D341Med (cell line): ENCODE results near the gene RBSN.

Experiments used
- DNase-seq: peaks from one replicate; pipeline ENCODE4 v3.0.0; 2012; ENCODE audit warnings: low spot score

Gene RBSN

GRCh38 chr3:15099364-15100098, 583 bp upstream of the RBSN start:
- peak; percentile 53 for DNase-seq

DNA sequence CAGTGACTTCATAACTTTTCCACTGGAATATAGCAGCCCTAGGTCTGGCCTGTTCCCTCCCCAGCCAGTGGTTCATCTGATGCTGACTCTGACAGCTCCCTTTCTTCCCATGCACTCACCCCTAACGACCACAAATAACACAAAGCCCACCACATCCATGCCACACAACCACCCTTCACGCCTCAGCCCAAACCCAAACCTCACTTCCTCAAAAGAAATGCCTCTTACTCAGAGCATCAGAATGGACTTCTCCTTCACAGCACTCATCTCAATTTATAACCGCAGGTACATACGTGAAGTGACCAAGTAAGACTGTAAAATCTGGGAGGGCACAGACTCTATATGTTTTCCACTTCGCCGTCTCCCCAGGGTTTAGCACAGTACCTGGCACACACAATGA, 1.1 kb downstream of the RBSN start:
- no peak for DNase-seq

GRCh38 chr3:15096046-15096445, 2.9 kb downstream of the RBSN start:
- DNase-seq = no peak

DNA sequence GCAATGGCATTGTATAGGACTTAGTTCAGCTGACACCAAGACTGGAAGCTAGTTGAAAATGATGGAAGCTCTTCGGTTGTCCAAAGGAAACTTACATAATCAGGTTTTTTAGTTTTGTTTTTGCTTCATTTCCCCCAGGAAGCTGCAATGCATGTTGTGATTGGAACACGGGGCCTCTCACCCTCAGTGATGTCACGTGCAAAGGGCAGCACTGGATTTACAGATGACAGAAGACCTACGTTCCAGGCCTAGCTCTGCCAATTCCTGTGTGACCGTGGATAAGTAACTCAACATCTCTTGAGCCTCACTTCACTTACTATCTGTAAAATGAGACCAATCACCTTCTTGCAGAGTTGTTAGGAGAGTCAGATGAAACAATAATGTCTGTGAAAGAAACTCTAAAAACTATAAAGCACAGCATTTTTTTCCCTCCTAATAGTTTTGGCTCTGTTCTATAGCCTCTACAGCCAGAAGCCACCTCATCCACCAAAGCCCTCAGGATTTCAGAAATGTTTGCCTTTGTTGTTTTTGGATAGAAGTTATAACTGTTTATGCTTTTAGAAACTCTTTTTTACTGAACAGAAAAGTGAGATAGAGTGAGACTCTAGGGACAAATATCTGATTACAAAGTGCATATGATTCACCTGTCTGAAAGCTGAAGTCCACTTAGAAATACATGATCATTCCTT, 4.6 kb downstream of the RBSN start:
- DNase-seq = no peak

GRCh38 chr3:15092686-15093085, 6.3 kb downstream of the RBSN start:
- no peak for DNase-seq

DNA sequence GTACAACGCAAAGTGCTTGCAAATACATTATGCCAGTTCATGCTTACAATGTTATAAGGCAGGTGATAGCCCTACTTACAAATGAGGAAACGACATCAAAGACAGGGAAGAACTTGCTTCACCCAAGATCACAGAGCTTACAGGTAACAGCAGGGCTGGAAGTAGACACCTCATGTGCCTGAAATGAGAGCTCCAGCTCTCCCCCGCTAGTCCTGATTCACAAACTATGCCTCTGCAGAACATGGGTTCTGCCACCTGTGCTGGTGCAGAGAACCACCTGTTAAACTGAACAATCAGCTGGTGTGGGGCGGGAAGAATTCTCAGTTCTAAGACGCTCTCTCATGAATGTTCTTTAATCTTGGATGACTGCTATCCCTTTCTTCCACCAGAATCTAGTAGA, 7.4 kb downstream of the RBSN start:
- DNase-seq = no peak

GRCh38 chr3:15089201-15089600, 9.7 kb downstream of the RBSN start:
- no peak for DNase-seq

DNA sequence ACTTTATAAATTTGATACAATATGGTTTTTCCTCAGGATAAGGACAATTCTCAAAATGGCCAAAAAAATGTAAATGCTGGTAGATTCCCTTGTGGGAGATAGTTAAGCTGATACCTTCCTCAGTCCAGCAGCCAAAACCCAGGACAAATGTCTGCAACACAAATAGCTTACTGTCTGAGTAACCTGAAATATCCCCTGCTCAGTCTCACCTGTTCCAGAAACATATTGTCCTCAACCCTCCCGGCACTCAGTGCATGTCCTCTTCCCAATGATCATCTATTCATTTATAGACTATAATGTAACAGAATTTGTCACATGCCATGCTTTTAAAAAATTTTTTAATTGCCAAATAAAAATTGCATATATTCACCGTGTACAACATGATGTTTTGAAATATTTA, 12.2 kb downstream of the RBSN start:
- DNase-seq = no peak

GRCh38 chr3:15086263-15086662, 12.7 kb downstream of the RBSN start:
- no peak for DNase-seq

DNA sequence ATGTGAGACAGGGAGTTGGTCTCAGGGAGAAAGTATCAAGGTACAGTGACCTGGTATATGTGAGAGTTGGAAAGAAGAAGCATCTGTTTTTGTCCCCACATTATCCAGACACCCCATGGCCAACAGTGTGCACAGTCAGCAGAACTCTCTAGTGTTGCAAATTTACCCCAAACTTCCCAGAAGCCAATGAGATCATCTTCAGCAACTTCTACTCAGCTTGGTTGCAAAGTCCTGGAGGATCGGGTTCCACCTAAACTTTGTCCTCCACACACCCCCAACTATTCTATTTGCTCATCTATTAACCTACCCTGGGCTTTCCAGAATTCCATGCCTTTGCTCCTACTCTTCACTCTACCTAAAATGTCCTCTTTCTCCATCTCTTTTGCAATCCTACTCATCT, 15.7 kb downstream of the RBSN start:
- DNase-seq = no peak

GRCh38 chr3:15081960-15082664, 16.8 kb downstream of the RBSN start:
- no peak for DNase-seq

GRCh38 chr3:15079091-15079490, 19.9 kb downstream of the RBSN start:
- no peak for DNase-seq

GRCh38 chr3:15074500-15074899, 24.4 kb downstream of the RBSN start:
- no peak for DNase-seq

DNA sequence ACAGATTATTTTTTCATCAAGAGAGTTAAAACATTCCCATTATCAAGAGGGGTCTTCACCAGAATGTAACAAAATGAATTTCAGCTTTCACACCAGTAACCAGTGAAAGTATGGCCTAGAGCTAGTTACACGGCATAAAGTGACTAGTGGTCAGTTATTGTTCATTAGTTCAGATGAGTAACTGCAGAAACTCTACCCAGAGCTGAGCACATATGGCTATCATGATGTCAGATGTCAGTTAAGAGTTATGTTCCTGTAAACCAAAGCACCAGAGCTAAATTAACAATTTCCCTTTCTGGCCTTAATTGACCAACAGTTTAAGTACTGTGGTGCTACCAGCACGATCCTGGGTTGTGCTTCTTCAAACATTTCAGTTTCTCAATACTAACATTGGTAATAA, 27.2 kb downstream of the RBSN start:
- no peak for DNase-seq

DNA sequence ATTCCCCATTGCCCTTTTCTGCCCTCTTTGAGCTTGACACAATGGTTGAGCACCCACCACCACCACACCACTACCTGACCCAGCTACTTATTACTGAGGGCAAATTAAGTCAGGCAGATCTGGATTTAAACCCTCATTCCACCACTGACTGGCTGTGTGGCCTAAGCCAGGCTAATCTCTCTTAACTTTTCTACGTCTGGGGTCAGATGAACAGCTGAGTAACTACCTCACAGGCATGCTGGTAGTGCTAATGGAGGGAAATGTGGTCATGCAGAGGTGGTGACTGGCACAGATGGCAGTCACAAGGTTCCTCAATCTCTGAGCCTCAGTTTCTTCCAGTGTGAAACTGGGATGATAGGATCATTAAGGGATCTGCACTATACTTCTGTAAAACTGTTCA, 29.5 kb downstream of the RBSN start:
- DNase-seq = no peak

- no peak for DNase-seq
Measured at GRCh38 chr3:15066467-15066866, 32.5 kb downstream of the RBSN start.

DNA sequence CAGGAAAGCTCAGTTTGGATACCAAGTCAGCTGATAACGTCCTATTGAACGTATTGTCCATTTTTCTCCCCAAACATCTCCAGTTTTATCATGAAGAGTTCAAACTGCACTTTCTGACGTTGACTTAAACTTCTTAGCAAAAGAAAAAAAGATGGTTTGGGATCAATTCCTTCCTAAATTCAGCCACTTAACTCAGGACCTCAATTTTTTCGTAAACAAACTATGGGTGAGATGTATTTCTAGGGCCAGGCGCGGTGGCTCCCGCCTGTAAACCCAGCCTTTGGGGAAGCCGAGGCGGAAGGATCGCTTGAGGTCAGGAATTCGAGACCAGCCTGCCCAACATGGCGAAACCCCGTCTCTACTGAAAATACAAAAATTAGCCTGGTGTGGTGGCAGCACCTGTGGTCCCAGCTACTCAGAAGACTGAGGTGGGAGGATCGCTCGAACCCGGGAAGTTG, 33.4 kb downstream of the RBSN start:
- DNase-seq = no peak

- DNase-seq = peak; percentile 97
Measured at GRCh38 chr3:15064835-15065549, 34.0 kb downstream of the RBSN start, which contains the start of gene MRPS25. MRPS25 (minus strand) TSS chr3:15065315; CDS start chr3:15065194, 121 bp downstream.

- peak; percentile 63 for DNase-seq
Measured at GRCh38 chr3:15064299-15064834, 34.6 kb downstream of the RBSN start.

- DNase-seq = no peak
Measured at GRCh38 chr3:15063656-15064286, 35.2 kb downstream of the RBSN start.

DNA sequence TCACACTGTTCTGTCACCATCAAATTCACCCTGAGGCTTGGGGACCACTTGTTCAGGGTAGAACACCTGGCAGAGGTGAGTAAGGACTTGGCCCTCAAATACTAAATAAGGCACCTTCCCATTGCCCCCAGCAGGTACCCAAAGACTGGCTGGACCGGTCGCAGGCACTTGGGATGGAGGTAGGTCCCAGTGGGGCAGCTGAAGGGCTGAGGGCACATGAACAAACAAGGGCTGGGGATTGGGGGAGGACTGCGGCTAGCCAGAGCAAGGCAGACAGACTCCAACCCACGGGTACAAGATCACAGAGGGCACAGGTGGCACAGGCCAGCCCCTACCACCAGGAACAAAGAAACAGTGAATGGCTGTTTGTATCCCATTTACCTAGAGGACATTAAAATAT, 35.7 kb downstream of the RBSN start:
- DNase-seq = no peak

DNA sequence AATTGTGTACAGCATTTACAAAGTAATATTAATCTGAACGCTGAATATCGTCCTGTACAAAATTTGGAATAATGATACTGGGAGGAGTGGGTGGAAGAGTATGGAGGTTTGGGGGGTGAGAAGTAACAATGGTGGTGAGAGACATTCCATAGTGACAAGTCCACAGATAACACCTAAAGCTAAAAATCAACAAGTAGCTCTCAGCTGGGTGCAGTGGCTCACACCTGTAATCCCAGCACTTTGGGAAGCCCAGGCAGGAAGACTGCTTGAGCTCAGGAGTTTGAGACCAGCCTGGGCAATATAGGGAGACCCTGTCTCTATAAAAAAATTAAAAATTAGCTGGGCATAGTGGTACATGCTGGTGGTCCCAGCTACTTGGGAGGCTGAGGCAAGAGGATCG, 38.9 kb downstream of the RBSN start:
- no peak for DNase-seq
